ENCODE measurements around the gene MICOS13.

MICOS13 gene

DNA sequence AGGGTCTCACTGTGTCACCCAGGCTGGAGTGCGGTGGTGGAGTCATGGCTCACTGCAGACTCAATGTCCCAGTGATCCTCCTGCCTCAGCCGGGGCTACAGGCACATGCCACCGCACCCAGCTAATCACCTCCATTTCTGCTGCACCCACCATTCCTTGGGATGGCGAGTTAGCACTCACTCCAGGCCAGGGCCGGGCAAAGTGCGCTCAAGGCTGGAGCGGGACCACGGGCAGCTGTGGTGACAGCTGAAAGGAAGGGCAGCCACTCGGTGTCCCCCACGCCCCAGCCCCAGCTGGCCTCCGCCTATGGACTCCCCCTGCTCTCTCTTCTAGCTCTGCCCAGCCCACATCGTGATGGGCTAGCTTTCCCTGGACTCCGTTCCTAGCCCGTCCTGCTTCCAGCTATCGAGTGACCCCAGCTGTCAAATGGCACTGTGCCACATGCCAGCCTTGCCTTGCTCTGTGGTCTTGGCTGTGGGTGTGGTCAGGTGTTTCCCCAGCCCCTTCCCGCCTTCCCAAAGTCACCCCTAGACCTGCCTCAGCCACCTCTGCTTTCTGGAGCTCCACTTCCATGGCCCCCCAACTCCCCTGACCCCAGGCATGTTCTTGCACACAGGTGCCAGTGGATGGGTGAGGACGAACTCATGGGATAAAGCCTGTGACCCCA is 4.1 kb downstream of the MICOS13 start:
- no peak overlapping the region for H3K4me3 ChIP-seq (ENCODE audit: low read depth, low read length)

DNA sequence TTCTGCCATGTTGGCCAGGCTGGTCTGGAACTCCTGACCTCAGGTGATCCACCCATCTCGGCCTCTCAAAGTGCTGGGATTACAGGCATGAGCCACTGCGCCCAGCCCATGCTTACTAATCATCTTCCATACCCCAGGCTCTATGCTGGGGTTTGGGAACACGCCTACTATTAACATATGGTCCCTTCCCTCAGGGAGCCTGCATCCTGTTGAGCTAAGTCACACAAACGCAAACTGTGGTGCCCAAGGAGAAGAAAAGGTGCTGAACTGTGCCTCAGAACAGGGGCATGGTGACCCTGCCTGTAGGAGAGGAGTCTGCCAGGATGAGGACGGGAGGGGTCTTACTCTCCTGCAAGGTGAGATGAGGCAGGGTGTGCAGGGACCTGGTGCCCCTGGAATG is 5.6 kb downstream of the MICOS13 start:
- DNase-seq (ENCODE audit: low read depth) = no peak
- H3K4me3 ChIP-seq (ENCODE audit: low read depth, low read length) = no peak overlapping the region

More for the DNA sequence above, 4.1 kb downstream of the MICOS13 start:
- DNase-seq (ENCODE audit: low read depth) = no peak

DNA sequence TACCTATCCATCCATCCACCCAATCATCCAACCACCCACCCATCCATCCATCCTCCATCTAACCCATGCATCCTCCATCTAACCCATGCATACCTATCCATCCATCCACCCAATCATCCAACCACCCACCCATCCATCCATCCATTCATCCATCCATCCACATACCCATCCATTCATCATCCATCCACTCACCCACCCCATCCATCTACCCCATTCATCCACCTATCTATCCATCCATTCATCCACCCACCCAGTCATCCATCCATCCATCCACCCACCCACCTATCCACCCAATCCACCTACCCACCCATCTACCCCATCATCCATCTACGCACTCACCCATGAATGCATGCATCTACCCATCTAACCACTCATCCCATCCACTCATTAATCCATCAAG is 6.6 kb downstream of the MICOS13 start:
- no peak overlapping the region for H3K4me3 ChIP-seq (ENCODE audit: low read depth, low read length)

DNA sequence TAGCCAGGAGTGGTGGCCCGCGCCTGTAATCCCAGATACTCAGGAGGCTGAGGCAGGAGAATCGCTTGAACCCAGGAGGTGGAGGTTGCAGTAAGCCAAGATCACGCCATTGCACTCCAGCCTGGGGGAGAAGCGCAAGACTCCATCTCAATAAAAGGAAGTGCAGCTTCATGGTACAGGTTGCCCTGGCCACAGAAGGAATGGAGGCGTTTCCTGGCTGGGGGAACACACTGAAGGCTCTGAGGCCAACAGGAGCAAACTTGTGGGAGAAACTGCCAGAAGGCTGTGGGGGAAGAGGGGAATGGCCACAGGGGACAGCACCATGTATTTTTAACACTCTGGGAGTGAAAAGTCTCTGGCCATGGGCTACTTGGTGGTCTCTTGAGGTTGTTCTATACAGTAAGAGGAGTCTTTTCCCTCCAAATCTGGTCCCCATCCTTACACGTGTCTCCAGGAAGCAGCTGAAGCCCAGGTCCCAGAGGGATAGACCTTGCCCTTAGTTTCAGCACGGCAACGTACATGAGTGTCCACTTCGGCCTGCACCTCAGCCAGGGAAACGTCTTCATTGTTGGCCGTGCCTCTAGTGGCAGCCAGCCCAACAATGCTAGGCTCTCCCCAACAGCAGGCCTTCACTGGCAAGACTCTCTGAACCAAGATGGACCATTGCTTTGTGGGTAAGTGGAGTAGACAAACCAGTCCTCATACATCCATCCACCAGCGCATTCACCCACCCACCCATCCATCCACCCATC is 7.4 kb downstream of the MICOS13 start:
- no peak overlapping the region for H3K4me3 ChIP-seq (ENCODE audit: low read depth, low read length)
- no peak for DNase-seq (ENCODE audit: low read depth)

More for the DNA sequence above, 6.6 kb downstream of the MICOS13 start:
- no peak for DNase-seq (ENCODE audit: low read depth)

DNA sequence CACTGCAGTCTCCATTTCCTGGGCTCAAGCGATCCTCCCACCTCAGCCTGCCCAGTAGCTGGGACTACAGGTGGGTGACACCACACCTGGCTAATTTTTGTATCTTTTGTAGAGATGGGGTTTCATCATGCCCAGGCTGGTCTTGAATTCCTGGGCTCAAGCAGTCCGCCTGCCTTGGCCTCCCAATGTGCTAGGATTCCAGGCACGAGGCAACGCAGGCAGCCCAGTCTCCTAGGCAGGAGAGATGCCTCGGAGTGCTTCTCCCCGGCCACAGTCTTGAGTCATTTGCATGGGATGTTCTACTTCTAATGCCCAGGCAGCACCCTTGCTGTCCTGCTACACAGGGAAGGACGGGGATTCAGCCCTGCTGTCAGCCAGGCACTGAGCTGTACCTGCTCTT is 8.7 kb downstream of the MICOS13 start:
- DNase-seq (ENCODE audit: low read depth) = no peak
- H3K4me3 ChIP-seq (ENCODE audit: low read depth, low read length) = no peak overlapping the region

DNA sequence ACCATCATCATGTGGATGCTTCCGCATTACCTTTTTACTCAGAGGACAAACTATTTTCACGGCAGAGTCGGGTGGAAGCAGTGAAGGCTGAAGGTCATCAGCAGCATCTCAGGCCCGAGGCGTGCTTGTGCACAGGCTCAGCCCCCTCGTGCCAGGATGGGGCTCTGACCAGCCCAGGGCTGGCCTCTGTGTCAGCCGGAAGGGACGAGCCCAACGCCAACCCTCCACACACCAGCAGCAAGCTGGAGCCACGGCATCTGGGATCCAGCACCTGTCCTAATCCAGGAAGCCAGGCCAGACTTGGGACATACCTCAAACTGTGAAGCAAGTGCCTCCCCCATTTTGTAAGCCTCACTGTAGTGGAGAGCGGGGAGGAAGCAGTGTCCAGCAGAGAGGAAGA is 11.1 kb downstream of the MICOS13 start:
- H3K4me3 ChIP-seq (ENCODE audit: low read depth, low read length) = no peak overlapping the region
- DNase-seq (ENCODE audit: low read depth) = no peak

DNA sequence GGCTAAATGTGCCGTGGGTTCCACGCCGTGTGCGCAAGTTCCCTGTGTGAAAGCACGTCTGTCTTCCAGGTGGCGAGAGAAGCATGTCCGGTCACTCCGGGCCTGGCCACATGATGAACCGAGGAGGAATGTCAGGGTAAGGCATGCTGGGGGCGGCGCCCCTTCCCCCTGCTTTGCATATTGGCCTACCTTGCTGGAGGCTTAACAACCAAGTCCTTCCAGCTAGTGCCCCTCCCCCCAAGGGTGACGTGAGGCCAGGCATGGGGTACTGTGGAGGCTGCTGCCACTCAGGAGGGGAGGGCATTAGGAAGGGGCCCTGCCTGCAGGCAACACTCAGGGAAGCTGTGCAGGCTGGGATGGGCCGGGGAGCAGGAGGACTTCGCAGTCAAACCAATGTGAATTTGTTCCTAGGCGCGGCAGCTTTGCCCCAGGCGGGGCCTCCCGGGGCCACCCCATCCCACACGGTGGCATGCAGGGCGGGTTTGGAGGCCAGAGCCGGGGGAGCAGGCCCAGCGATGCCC is 12.5 kb downstream of the MICOS13 start:
- DNase-seq (ENCODE audit: low read depth) = no peak
- no peak overlapping the region for H3K4me3 ChIP-seq (ENCODE audit: low read depth, low read length)

DNA sequence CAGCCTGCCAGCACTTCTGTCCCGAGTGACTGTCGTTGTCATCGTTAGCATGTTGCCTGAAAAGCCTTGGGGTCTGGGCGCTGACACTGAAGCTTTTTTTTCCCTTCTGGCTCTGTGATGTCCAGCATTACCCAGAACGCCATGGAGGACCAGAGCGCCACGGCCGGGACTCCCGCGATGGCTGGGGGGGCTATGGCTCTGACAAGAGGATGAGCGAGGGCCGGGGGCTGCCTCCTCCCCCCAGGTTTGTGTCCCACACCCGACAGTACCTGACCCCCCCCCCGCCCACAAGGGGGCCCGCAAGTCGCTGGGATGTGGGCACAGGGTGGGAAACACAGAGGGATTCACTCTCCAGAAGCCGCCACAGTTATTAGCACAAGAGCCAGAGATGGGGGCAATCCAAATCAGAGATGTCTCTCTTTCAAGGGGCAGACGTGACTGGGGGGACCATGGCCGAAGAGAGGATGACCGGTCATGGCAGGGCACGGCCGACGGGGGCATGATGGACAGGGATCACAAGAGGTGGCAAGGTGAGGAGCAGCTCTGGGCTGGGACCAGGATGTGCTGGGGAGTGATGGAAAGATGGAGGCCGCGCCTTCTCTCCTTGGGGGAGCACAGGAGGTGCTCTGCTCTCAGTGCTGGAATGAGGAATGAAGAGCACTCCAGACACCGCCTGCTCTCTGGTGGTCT is 13.2 kb downstream of the MICOS13 start:
- no peak overlapping the region for H3K4me3 ChIP-seq (ENCODE audit: low read depth, low read length)
- DNase-seq (ENCODE audit: low read depth) = no peak

DNA sequence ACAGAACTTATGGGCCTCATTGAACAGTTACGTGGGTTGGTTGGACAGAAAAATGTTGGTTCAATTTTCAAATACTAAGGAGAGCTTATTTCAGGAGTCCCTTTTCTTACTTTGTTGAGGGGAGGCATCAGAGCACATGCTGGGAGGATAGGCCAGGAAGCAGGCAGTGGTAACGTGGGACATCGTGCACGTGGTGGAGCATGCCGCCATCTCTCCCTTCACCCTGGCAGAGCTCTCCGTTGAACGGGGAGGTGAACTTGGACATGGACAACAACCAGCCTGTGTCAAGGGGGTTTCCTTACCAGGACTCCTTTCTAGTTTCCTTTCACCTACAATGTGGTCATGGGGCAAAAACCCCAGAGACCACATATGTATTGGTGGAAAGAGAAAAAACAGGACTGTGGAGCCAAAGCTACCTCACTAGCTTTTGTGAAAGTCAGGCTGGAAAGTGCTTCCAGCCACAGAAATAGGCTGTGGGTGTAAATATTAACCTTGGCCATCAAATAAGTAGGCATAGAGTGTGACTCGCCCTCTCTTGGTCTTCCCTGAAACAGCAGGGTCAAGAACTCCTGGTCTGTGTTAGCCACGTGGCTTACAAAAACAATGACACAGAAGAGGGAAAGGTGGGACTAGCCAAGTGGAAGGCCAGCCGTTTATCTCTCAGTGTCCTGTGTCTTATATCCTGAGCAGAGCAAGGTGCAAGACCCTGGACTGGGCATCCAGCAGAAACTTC is 14.4 kb downstream of the MICOS13 start:
- DNase-seq (ENCODE audit: low read depth) = peak; percentile 51
- H3K4me3 ChIP-seq (ENCODE audit: low read depth, low read length) = no peak overlapping the region

DNA sequence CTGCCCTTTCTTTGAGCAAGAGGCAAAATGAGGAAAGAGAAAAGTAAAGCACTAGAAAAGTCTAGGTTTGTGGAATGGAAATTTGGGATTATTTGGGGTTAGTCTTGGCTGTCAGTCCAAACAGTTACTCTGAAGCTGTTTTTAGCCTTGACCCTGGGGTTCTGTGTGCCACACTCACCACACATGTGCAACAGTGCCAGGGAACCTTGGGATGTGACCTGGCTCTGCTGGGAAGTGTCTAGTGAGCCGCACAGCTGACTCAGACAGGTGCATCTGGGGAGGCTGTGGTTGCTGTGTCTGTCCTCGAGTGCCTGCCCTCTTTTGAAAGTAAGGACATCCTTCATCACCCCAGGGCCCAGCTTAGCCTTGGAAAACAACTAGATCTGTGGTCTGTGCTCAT is 15.8 kb downstream of the MICOS13 start:
- no peak for DNase-seq (ENCODE audit: low read depth)

DNA sequence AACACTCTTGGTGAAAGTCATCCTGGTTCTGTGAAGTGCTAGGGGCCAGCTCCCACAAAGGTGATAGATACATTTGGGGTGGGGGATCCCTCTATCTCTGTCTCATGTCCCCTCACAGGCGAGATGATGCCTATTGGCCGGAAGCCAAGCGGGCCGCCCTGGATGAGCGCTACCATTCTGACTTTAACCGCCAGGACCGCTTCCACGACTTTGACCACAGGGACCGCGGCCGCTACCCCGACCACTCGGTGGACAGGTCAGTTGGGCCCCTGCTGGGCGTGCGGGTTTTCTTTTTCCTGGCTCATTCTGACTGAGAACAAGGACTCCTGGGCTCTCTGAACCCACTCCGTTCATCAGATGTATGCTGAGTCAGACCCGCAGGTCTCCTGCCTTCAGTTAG is 16.4 kb downstream of the MICOS13 start:
- no peak for DNase-seq (ENCODE audit: low read depth)
- no peak overlapping the region for H3K4me3 ChIP-seq (ENCODE audit: low read depth, low read length)

More for the DNA sequence above, 15.8 kb downstream of the MICOS13 start:
- H3K4me3 ChIP-seq (ENCODE audit: low read depth, low read length) = no peak overlapping the region

DNA sequence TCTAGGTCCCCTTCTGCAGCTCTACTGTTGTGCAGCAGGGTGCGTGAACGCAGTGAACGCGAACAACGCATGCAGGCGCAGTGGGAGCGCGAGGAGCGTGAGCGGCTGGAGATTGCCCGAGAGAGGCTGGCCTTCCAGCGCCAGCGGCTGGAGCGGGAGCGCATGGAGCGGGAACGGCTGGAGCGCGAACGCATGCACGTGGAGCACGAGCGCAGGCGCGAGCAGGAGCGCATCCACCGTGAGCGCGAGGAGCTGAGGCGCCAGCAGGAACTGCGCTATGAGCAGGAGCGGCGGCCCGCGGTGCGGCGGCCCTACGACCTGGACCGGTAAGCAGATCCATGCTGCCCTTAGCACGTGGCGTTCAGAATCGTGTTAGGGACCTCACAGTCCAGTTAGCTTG is 18.8 kb downstream of the MICOS13 start:
- H3K4me3 ChIP-seq (ENCODE audit: low read depth, low read length) = no peak overlapping the region
- no peak for DNase-seq (ENCODE audit: low read depth)

DNA sequence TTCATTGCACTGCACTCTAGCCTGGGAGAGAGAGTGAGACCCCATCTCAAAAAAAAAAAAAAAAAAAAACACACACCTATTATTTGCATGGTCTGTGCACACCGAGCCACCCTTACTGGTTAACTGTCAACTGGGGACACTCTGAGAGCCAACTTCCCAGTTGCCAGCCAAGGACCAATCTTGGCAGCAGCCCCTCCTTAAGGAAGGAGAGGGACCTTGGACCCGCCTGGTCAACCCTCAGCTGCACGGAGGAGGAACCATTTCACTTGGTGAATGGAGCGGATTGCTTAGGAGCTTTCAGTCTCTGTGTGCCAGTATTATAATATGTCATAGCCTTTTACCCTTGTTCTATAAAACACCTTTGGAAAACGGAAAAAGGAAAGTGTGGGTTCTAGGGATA is 24.9 kb downstream of the MICOS13 start:
- H3K4me3 ChIP-seq (ENCODE audit: low read depth, low read length) = no peak overlapping the region
- DNase-seq (ENCODE audit: low read depth) = no peak

DNA sequence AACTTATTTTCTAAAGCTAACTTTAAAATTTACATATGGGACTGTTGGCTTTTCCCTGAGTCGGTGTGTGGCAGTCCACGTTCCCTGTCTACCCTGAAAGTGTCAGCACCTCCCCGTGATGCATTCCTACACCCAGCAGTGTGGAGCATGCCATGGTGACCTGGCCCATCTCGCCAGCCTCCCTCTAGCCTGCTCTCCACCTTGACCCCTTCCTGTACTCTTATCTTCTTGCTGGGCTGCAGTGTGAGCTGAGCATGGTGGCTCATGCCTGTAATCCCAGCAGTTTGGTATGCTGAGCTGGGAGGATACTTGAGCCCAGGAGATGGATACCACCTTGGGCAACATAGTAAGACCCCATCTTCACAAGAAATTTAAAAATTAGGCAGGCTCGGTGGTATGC is 25.4 kb downstream of the MICOS13 start:
- no peak for DNase-seq (ENCODE audit: low read depth)
- H3K4me3 ChIP-seq (ENCODE audit: low read depth, low read length) = no peak overlapping the region

DNA sequence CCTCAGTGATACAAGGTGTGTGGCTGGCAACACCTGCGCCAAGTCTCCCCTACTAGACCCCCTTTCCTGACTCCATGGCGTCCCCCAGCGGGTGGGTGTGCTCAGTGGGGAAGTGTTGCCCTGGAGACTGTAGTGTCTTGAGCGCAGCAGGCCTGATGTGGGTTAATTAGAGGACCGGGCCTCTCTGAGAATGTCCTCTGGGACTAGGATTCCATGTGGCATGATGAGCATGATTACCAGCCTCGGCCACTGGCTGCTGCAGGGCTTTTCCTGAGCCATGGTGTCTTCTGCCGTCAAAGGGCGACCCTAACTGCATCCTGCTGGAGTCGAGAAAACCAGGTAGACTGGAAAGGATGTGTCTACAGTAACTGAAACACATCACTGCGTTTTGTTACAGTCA is 28.1 kb downstream of the MICOS13 start:
- DNase-seq (ENCODE audit: low read depth) = no peak

DNA sequence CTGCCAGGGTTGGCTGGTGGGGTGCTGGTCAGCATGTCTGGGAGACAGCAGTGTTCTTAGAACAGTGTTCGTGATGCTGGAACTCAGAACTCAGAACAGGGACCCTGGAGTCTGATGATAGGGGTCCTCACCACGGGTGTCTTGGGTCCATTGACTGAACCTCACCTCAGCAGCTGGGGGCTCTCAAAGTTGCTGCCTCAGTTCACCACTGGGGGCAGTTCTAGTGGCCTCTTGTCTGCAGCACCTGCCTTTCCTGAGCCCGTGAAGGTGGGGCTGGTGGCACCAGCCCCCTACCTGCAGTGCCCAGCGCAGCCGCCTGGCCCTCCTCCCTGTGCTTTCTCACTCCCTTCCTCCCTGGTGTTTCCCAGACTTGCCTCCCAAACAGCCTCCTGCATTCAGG is 29.0 kb downstream of the MICOS13 start:
- DNase-seq (ENCODE audit: low read depth) = no peak
- no peak overlapping the region for H3K4me3 ChIP-seq (ENCODE audit: low read depth, low read length)

More for the DNA sequence above, 28.1 kb downstream of the MICOS13 start:
- no peak overlapping the region for H3K4me3 ChIP-seq (ENCODE audit: low read depth, low read length)

DNA sequence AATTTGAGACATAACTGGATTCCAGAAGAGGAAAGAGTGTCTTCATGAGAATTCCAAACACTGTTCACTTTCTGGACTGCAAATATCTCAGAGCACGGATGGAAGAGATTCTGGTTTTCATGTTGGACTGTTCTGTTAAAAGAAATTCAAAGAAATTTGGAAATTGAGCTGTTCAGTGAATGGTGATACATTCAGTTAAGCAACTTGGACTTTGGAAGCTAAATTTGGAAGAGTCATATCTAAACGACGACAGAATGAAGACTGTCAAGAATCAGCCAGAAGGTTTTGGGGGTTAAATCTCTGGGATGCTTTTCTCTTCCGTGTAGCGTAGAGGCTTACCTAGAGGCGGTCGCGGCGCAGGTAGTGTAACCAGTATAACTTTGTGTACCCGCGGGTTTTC is 31.9 kb downstream of the MICOS13 start:
- H3K4me3 ChIP-seq (ENCODE audit: low read depth, low read length) = no peak overlapping the region
- no peak for DNase-seq (ENCODE audit: low read depth)

DNA sequence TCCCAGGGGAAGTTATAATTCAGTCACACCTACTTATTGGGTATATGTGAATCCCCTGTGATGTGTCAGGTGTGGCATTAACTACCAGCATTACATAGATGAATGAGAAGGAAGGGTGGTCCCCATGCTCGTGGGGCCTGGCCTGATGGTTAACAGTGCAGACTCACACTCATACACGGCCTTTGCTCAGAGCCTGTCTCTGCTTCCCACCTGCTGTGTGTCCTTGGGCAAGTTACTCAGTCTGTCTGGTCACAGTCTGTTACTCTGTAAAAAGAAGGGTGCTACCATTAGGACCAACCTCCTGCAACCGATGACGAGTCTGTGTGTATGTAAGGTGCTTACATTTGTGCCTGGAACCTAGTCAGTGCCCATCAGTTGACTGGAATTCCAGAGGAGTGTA is 33.6 kb downstream of the MICOS13 start:
- no peak overlapping the region for H3K4me3 ChIP-seq (ENCODE audit: low read depth, low read length)
- no peak for DNase-seq (ENCODE audit: low read depth)

DNA sequence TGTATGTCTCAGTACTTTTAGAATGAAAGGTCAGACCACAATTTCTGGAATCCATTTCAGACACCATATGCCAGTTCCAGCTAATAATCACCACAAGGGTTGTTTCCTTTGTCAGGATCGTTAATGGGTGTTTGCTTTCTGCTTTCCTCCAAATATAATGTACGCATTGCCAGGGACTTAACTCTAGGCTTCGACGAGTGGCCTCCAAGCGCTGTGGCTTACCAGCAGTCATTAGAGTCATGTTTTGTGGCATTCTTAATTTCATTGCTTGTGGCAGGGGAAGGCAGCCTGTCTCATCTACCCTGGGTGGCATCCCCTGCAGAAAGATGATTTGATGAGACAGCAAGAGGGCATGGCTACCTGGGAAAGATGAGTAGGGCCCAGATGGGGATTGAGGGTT is 34.9 kb downstream of the MICOS13 start:
- H3K4me3 ChIP-seq (ENCODE audit: low read depth, low read length) = no peak overlapping the region
- no peak for DNase-seq (ENCODE audit: low read depth)

DNA sequence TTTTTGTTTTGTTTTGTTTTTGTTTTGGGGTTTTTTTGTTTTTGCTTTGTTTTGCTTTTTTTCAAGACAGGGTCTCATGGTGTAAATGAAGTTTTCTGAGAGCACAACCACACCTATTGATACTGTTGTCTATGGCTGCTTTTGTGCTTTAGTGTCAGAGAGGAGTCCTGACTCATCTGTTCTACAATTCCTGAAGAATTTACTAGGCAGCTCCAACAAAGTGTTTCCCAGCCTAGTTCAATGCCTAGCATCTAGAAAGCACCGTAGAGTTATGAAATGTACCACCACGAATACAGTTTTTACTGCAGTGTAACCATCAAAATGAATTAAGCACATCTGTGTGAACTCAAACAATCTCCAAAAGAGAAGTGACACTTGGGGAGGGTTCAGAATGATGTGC is 36.3 kb downstream of the MICOS13 start:
- no peak for DNase-seq (ENCODE audit: low read depth)
- no peak overlapping the region for H3K4me3 ChIP-seq (ENCODE audit: low read depth, low read length)

Measured in skeletal muscle cell (primary cell).